ENCODE results near the gene PGBD5.

The PGBD5 gene

GRCh38 chr1:230326971-230327891 lies 98.9 kb downstream of the PGBD5 start:
- no peak for DNase-seq (ENCODE audit: low read depth in 2 of 3, low spot score in 1 of 3)

DNA sequence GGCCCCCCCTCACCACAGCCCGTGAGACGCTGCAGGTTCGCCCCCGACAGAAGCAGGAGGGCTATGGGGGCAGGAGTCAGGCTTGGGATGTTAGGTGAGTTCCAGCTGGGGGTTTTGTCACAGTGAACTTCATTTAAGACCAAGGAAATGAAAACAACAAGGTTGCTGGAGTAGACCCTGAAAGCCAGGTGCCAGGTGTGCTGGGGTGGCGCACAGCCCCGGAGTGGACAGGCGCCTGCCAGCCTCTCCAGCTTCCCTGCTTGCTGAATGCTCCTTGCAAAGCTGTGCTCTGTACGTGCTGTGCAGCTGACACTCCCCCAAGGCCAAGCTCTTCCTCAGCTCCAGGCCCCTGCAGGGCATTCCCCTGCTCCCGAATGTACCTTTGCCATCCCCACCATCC lies 102.4 kb downstream of the PGBD5 start:
- DNase-seq (ENCODE audit: low read depth in 2 of 3, low spot score in 1 of 3) = no peak

- no peak for DNase-seq (ENCODE audit: low read depth in 2 of 3, low spot score in 1 of 3)
Measured at GRCh38 chr1:230322967-230323547, 103.1 kb downstream of the PGBD5 start.

DNA sequence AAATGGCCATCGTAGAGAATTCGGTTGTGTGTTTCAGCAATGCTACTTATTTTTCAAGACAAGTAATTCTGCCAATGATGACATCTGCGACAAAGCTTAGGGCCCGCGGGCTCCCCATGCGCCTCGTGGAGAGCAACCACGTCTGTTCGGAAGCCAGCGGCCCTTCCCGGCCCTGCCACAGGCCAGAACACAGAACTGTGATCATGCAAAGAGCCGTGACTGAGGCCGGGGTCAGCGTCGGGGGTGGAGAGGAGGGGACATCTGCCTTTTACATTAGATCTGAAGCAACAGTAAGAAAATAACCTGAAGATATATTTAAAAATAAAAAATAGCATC lies 103.7 kb downstream of the PGBD5 start:
- no peak for DNase-seq (ENCODE audit: low read depth in 2 of 3, low spot score in 1 of 3)

GRCh38 chr1:230321741-230322420 lies 104.3 kb downstream of the PGBD5 start:
- DNase-seq (ENCODE audit: low read depth in 2 of 3, low spot score in 1 of 3) = no peak

- DNase-seq (ENCODE audit: low read depth in 2 of 3, low spot score in 1 of 3) = no peak
Measured at GRCh38 chr1:230321341-230321740, 104.8 kb downstream of the PGBD5 start.

DNA sequence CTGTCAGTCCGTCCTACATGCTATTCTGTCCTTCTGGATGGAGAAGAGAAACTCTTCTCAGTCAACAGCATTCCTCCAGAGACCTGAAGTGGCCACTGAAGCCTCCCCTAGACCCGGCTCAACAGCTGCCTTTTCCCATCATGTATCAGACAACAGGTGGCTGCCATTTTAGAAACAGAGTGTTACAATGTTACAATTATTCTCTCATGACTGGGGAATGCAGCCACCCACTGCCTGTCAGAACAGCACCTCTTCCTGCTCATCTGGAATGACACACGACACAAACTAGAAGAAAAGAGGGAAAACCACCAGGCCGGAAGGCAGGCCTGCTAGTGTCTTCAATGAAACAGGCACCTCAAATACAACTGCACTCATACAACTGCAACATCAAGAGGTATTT lies 105.3 kb downstream of the PGBD5 start:
- DNase-seq (ENCODE audit: low read depth in 2 of 3, low spot score in 1 of 3) = no peak

- no peak for DNase-seq (ENCODE audit: low read depth in 2 of 3, low spot score in 1 of 3)
Measured at GRCh38 chr1:230319014-230319747, 107.0 kb downstream of the PGBD5 start.

GRCh38 chr1:230317823-230318819 lies 108.0 kb downstream of the PGBD5 start:
- no peak for DNase-seq (ENCODE audit: low read depth in 2 of 3, low spot score in 1 of 3)

DNA sequence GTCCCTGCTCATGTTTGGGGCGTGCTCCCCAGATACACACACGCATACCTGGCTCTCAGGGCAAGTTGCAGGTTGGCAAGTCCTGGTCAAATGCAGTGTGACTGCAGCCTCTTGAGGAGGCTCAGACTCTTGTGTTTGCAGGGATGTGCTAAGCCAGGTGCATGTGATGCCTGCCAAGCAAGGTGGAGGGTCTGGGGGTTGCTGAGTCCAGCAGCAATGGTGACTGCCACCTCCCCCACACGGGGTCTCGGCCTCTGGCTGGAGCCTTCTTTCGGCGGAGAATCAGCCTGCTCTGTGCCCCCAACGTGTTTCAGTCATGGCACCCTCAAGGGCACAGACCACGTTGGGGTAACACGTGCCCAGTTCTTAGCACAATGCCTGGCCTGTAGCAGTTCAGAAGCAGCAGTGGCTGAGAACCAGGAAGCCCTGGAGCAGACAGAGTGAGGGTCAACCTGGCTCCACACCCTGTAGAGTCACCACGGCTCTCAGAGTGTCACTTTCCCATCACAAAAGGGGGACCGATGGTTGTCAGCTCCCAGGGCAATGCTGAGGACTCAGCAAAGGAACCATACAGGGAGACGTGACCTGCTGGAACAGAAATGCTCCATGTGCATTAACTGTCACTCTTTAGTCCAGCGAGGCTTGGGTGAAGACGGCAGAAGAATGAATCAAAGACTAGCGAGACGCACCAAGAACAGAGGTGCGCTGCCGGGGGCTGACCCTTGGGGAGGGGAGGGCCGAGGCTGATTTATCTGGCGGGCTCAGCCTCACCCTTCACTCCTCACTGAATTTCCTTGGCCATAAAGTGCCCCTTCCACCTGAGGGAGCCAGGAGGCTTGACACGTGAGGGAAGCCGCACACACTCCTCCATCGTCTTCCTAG lies 109.0 kb downstream of the PGBD5 start:
- DNase-seq (ENCODE audit: low read depth in 2 of 3, low spot score in 1 of 3) = no peak

DNA sequence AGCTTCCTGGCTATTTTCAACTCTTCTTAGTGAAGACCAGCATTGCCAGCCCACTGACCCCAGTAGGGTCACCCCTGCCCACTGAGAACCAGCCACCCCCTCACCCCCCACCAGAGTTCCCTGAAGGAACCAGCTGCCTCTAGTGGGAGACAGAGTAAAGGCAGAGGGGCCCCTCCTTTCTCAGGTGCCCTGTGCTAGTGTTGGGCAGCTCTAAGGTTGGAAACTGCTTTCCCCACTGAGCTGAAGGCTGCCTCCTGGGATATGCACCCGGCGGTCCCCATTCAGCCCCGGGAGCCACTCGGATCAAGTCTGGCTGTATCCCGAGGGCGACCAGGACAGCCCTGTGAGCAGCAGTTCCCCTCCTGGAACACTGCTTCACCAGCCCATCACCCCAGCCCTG lies 111.0 kb downstream of the PGBD5 start:
- DNase-seq (ENCODE audit: low read depth in 2 of 3, low spot score in 1 of 3) = no peak

DNA sequence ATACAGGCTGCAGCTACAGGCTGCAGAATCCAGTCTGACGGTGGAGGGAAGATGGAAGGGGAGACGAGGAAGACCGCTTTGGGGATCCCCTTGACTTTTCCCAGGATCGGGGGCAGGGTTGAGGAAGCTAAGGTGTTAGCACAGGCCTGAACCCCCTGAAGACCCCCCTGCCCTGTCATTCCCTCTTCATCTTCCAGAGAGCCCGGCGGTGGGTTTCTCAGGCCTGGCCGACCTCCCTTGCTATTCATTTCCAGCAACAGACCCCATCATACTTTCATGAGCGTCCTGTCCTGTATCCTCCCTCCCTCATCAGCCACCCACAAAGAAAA lies 112.0 kb downstream of the PGBD5 start:
- no peak for DNase-seq (ENCODE audit: low read depth in 2 of 3, low spot score in 1 of 3)

DNA sequence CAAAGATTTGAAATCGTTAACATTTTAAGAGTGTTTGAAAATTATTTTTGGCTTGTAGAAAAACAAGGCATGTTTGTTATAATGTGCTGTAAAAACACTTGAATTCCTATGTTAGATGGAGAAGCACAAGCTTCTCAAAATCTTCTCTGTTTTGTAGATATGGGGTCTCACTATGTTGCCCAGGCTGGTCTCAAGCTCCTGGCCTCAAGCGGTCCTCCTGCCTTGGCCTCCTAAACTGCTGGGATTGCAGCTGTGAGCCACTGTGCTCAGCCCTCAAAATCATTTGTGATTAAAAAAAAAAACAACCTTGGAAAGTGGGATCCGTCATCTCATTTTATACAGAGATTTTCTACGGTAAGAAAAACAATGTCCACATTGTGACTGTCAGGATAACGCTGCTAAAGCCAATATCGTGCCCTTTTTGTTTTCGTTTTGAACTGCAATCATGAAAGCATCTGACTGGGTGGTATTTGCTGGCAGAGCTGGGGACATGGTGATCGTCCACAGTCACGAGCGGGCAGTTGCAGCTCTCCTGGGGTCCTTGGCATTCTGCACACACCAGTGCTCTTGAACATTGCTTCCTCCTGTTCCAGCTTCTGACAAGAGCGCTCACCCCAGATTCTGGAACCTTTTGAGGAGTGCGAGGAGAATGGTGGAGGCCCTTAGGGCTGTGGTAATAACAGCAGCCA lies 112.5 kb downstream of the PGBD5 start:
- no peak for DNase-seq (ENCODE audit: low read depth in 2 of 3, low spot score in 1 of 3)

DNA sequence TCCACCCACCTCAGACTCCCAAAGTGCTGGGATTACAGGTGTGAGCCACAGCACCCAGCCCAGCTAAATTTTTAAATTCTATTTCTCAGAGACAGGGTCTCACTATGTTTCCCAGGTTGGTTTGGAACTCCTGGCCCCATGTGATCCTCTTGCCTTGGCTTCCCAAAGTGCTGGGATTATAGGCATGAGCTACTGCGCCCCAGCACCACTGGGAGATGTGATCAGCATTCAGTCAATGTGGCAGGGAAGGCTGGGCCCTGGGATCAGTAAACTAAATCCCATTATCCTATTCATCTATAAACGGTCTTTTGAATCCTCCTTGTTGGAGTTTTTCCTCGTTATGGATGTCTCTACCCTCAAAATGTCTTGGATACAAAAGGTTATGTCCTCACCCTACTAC lies 113.5 kb downstream of the PGBD5 start:
- no peak for DNase-seq (ENCODE audit: low read depth in 2 of 3, low spot score in 1 of 3)

DNA sequence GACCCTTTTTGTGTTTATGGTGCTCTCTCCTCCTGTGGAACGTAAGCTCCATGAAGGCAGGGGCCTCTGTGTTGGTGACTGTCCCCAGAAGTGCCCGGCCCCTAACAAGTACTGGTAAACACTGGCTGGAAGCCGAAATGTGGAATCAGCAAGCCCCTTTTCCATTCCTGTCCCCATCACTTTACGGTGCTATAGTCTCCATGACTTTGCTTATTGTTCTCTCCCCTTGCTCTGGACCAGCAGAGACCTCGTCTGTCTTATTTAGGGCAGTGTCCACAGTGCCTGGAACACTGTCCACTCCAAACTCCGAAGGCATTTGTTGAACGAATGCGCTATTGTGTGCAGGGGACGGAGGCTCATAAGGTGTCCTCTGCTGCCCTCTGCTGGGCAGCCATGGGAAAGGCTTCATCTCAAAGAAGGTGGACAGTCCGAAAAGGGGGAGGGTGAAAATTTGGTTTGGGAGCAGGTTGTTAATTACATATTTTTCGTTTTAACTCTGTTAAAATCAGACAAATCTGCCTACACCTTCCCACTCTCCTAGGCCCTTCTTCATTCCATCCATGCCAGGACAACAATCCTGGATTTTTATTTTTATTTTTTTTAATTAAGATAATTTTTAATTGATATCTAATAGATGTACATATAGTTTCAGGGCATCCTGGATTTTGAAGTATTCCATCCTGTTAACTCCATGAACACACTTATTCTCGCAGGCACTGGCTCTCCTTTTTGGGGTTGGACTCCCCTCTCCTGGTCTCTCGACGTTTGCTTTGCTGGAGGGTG lies 115.6 kb downstream of the PGBD5 start:
- peak; percentile 15 to 46 (median 39) for DNase-seq (ENCODE audit: low read depth in 2 of 3, low spot score in 1 of 3)

DNA sequence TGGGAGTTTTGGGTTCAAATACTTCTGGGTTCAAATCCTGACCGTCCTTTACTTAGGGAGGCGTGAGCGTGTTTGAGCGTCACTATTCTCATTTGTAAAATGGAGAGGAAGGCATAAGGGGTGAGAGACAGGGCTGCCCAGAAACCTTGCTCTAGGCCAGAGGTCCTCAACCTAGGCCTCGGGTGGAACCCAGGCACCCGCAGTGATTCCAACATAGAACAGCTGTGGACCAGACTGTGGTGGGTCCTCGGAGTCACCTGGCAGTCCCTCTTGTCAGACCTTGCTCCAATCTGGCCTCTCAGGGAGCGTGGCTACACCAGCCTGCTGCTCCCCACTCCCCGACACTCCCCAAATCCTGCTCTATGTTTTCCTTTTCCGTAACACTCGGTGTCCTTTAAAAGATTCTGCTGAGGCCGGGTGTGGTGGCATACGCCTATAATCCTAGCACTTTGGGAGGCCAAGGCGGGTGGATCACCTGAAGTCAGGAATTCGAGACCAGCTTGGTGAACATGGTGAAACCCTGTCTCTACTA lies 116.4 kb downstream of the PGBD5 start:
- no peak for DNase-seq (ENCODE audit: low read depth in 2 of 3, low spot score in 1 of 3)

GRCh38 chr1:230308821-230309220 lies 117.3 kb downstream of the PGBD5 start:
- no peak for DNase-seq (ENCODE audit: low read depth in 2 of 3, low spot score in 1 of 3)

DNA sequence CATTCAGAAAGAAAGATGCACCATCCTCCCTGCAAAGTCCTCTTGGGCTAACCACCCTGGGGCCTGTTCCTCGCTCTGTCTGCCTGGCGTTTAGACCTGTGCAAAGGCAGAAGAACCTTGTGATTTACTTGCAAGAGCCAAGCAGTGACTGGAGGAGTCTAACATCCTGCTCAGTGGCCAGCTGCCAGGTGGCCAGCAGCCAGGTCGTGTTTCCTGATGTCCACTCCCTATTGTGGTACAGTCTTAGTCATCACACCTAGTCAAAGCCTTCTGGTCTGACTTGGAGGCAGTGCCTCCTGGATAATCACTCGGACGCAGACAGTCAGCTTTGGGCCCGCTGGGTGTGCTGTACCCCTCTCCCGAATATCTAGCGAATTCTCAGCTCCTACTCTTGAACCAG lies 118.1 kb downstream of the PGBD5 start:
- DNase-seq (ENCODE audit: low read depth in 2 of 3, low spot score in 1 of 3) = no peak

Measured in stimulated activated CD4-positive, alpha-beta T cell treated with anti-CD3 and anti-CD28 coated beads, Interleukin-12 subunit alpha, Interleukin-12 subunit beta, amount 100 ng/mL, for 48 hours (primary cell).